DOHH2 (cell line): ENCODE measurements around the gene TYK2.

Experiments used
- H3F3A ChIP-seq: fragments of 200-600 bp; sonication (generic), shearing (Covaris generic); 2 replicates; pipeline ENCODE4 v1.6.0; 2016; ENCODE audit warnings: antibody characterized with exemption, mild to moderate bottlenecking; ENCODE audit not compliant: control insufficient read depth, insufficient read depth
- H3K27ac ChIP-seq: fragments of 200-600 bp; sonication (generic); 2 replicates; pipeline ENCODE4 v1.5.1; 2014; ENCODE audit warnings: low read depth, mild to moderate bottlenecking, low read length, moderate library complexity
- H3K27me3 ChIP-seq: fragments of 200-600 bp; sonication (generic); 2 replicates; pipeline ENCODE4 v1.6.1; 2014; ENCODE audit warnings: mild to moderate bottlenecking, low read length, mixed read lengths; ENCODE audit not compliant: control insufficient read depth
- H3K36me3 ChIP-seq: fragments of 200-600 bp; sonication (generic); 2 replicates; pipeline ENCODE4 v1.6.1; 2014; ENCODE audit warnings: mild to moderate bottlenecking, low read length, moderate library complexity, mixed read lengths; ENCODE audit not compliant: control insufficient read depth
- H3K4me1 ChIP-seq: fragments of 200-600 bp; sonication (generic); 2 replicates; pipeline ENCODE4 v1.6.1; 2014; ENCODE audit warnings: mild to moderate bottlenecking, low read length, mixed read lengths; ENCODE audit not compliant: control insufficient read depth
- H3K4me2 ChIP-seq: fragments of 200-600 bp; sonication (generic); 2 replicates; pipeline ENCODE4 v1.6.0; 2014; ENCODE audit warnings: mild to moderate bottlenecking, low read length, moderate library complexity
- H3K4me3 ChIP-seq: fragments of 200-600 bp; sonication (generic); 2 replicates; pipeline ENCODE4 v1.5.1; 2014; ENCODE audit warnings: mild to moderate bottlenecking, low read length, mixed read lengths
- H3K79me2 ChIP-seq: fragments of 200-600 bp; sonication (generic); 2 replicates; pipeline ENCODE4 v1.6.1; 2014; ENCODE audit warnings: mild to moderate bottlenecking, low read length, mixed read lengths; ENCODE audit not compliant: control insufficient read depth
- H3K9me2 ChIP-seq: fragments of 200-600 bp; sonication (generic); replicated peaks from 2 replicates; pipeline ENCODE4 v1.6.1; 2014; ENCODE audit warnings: mild to moderate bottlenecking, low read length, mixed read lengths; ENCODE audit not compliant: control insufficient read depth
- H3K9me3 ChIP-seq: fragments of 200-600 bp; sonication (generic); 2 replicates; pipeline ENCODE4 v1.6.1; 2014; ENCODE audit warnings: antibody characterized with exemption, low read length, mixed read lengths; ENCODE audit not compliant: control insufficient read depth, insufficient read depth
- H4K20me1 ChIP-seq: fragments of 200-600 bp; sonication (generic); 2 replicates; pipeline ENCODE4 v1.6.0; 2014; ENCODE audit warnings: low read depth, mild to moderate bottlenecking, antibody characterized with exemption, low read length, moderate library complexity; ENCODE audit not compliant: control insufficient read depth, insufficient read depth
- CTCF ChIP-seq: fragments of 200-600 bp; sonication (generic); IDR thresholded peaks from one replicate; pipeline ENCODE4 v1.5.1; 2014; ENCODE audit warnings: antibody characterized with exemption, mild to moderate bottlenecking, low read depth, low read length; ENCODE audit not compliant: poor library complexity, severe bottlenecking
- EZH2phosphoT487 ChIP-seq: fragments of 200-600 bp; sonication (generic); IDR thresholded peaks from 2 replicates; pipeline ENCODE4 v1.6.1; 2017; ENCODE audit warnings: borderline replicate concordance, mild to moderate bottlenecking, antibody characterized with exemption, low read length, moderate library complexity, mixed read lengths

The TYK2 gene

GRCh38 chr19:10380313-10381102 lies at the start of gene TYK2:
TSS of gene TYK2 (minus strand) at chr19:10380572. CDS start at chr19:10378406, 2,166 bp downstream.
- Histone ChIP-seq H3K79me2 (peaks cover 27% of the 10 kb centered on the region), H3K27me3 (no peaks in the 10 kb centered on the region), H3K9me3 (no peaks in the 10 kb centered on the region), H3K4me1 (peaks cover 13% of the 10 kb centered on the region), H3F3A (no peaks in the 10 kb centered on the region), H3K27ac (peak within 1 kb of the TSS; percentile 58), H4K20me1 (no peaks in the 10 kb centered on the region), H3K36me3 (peaks cover 17% of the 10 kb centered on the region), H3K9me2 (no peaks in the 10 kb centered on the region), H3K4me2 (peak within 1 kb of the TSS; percentile 89), H3K4me3 (peak within 1 kb of the TSS; percentile 98)
- no peak for TF ChIP-seq EZH2phosphoT487
- TF ChIP-seq CTCF: no peak

GRCh38 chr19:10428996-10429381 lies 48.6 kb upstream of the TYK2 start:
- Histone ChIP-seq H4K20me1 (peaks cover 37% of the 10 kb centered on the region), H3K4me2 (peak overlapping the region; percentile 61), H3K4me1 (peaks cover 81% of the 10 kb centered on the region), H3K27me3 (peaks cover 10% of the 10 kb centered on the region), H3K4me3 (no peak overlapping the region), H3K27ac (no peak overlapping the region), H3K9me2 (no peaks in the 10 kb centered on the region), H3K79me2 (peaks cover 88% of the 10 kb centered on the region), H3K9me3 (no peaks in the 10 kb centered on the region), H3K36me3 (no peaks in the 10 kb centered on the region), H3F3A (peaks cover 26% of the 10 kb centered on the region)
- TF ChIP-seq CTCF (no peak), EZH2phosphoT487 (no peak)

- H3K27me3 ChIP-seq: peaks cover 10% of the 10 kb centered on the region
- TF ChIP-seq EZH2phosphoT487 (no peak), CTCF (no peak)
- peaks cover 29% of the 10 kb centered on the region for H3F3A ChIP-seq
- no peaks in the 10 kb centered on the region for H3K36me3 ChIP-seq
- peak overlapping the region; percentile 45 for H3K4me3 ChIP-seq
- H3K9me3 ChIP-seq: no peaks in the 10 kb centered on the region
- H3K9me2 ChIP-seq: no peaks in the 10 kb centered on the region
- H3K79me2 ChIP-seq: peaks cover 91% of the 10 kb centered on the region
- H3K4me1 ChIP-seq: peaks cover 93% of the 10 kb centered on the region
- peak overlapping the region; percentile 76; the same call in 1 of the 2 replicates for H3K27ac ChIP-seq
- peaks cover 40% of the 10 kb centered on the region for H4K20me1 ChIP-seq
- peak overlapping the region; percentile 61 for H3K4me2 ChIP-seq
Measured at GRCh38 chr19:10427169-10427568, 46.8 kb upstream of the TYK2 start.
